Activated CD4-positive, alpha-beta T cell treated with anti-CD3 and anti-CD28 coated beads for 24 hours (primary cell): ENCODE measurements around the gene ATP9B.

Source experiments
- DNase-seq, 2 donors: peaks; one replicate each; pipeline ENCODE4 v3.0.0-alpha.2; 2020; ENCODE audit warnings: low read depth in 2 of 2

The ATP9B gene

DNA sequence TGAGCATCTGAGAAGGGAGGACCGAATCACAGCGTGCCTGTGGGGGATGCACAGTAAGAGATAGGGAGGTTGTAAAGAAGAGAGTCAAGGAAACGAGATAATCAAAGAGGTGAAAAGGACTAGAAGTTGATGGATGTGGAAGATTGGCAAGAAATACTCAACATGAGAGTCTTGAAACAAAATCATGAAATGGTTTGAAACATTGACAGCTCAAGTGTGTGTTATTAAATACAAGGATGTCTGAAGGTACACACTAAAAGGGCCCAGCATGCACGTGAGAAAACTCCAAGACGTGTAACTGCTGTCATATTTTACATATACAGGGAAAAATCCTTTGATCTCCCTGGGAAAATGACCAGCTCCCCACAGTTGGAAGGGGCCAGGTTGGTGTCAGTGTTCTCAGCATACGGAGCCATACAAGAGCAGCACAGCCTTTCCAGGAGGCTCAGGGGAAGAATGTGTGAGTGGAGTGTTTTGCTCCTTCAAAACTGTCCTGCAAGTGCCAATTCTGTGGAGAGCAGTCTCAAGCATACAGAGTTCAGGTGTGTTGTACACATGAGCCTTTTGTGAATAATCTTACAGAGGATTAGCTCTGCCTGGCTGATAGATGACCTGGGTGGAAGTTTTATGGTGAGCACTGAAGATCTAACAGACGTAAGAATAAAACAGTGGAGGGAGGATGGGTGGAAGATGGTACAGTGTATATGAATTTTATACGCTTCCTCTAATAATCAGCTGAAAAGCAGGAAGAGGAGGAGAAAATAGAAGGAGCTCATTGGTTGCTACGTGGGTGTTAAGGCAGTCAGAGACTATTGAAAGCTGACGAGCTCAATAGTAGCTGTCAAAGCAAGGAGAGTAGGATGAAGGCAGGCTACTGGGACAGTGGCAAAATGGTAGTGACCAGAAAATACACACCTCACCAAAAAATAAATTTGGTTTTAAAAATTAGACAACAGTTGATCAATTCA lies 126.8 kb downstream of the ATP9B start:
- no peak for DNase-seq

DNA sequence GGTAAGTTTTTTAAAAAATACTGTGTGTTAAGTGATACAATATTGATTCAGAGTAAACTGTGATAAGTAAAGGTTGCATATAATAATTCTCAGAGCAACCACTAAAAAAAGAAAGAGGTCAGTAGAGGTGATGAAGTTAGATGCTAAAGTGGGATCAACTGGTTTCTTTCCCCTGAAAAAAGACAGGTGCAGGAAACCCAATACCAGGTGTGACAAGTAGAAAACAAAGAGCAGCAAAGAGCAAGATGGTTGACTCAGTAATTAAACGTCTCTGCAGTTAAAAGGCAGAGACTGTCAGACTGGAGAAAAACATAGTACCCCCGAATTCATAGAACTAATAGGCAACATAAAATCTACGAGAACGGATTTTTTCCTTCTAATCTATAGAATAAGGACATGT lies 128.3 kb downstream of the ATP9B start:
- no peak for DNase-seq

DNA sequence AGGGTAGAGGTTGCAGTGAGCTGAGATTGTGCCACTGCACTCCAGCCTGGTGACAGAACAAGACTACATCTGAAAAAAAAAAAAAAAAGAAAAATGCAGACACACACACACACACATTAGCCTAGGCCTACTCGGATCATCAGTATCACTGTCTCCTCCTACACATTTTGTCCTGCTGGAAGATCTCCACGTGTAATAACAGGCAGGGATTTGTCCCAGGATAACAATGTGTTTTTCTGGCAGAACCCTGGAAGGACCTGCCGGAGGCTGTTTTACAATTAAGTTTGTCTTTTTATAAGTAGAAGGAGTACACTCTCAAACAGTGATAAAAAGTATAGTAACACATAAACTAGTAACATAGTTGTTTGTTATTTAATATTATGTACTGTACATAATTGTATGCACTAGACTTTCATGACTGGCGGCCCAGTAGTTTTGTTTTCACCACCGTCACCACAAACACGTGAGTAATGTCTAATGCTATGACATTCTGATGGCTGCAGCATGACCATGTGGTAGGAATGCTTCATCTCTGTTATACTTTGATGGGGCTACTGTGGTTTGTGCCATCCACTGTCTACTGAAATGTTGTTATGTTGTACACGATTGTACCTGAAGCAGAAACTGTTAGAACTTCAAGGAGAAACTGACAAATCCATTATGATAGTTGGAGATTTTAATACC lies 130.6 kb downstream of the ATP9B start:
- DNase-seq: no peak

DNA sequence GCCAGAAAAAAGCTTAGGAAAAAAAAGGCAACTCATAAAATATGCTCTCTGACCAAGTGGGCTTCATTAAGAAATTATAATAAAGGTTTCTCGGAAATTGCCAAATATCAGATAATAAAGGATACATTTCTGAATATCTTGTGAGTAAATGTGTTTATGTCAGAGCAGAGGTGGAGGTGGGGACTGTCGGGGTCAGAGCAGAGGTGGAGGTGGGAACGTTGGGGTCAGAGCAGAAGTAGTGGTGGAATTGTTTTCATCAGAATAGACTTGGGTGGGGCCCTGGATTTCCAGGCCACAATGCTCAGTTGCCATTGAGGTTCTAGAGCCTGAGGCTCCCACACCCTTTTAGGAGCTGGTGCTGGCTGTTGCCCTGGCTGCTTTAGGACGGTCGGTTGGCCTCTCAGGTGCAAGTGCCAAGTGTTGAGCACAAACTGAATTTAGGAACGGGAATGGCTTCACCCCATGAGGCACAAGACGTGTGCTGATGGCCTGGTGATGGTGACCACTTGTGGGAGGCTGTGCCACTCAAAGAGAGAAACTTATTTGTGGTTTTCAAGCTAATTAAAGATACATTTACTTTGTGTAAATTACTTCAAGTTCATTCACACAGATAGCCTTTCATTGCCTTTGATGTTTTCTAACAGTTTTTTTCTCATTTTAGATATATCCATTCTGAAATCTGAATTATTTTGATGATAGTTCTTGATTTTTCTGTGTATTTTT lies 131.5 kb downstream of the ATP9B start:
- DNase-seq: peak in 1 of 2 donors; percentile 4

DNA sequence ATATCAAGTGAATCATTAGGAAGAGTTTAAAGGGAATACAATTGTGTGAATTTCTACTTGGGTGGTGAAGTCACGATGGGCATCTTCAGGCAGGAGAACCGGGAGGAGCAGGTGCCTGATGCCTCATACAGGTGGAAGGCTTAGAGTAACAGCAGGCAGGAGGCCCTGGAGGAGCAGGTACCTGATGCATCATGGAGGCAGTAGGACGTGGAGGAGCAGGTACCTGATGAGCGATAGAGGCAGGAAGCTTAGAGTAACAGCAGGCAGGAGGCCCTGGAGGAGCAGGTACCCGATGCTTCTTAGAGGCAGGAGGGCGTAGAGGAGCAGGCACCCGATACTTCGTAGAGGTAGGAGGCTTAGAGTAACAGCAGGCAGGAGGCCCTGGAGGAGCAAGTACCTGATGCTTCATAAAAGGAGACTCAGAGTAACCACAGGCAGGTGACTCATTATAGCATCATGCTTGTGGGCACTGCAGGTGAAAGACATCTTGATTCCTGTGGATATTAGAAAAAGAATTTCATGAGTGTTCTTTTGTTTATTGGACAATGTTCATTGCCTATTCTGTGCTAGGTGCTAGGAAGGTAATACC lies 133.9 kb downstream of the ATP9B start:
- peak in 1 of 2 donors; percentile 4 for DNase-seq

DNA sequence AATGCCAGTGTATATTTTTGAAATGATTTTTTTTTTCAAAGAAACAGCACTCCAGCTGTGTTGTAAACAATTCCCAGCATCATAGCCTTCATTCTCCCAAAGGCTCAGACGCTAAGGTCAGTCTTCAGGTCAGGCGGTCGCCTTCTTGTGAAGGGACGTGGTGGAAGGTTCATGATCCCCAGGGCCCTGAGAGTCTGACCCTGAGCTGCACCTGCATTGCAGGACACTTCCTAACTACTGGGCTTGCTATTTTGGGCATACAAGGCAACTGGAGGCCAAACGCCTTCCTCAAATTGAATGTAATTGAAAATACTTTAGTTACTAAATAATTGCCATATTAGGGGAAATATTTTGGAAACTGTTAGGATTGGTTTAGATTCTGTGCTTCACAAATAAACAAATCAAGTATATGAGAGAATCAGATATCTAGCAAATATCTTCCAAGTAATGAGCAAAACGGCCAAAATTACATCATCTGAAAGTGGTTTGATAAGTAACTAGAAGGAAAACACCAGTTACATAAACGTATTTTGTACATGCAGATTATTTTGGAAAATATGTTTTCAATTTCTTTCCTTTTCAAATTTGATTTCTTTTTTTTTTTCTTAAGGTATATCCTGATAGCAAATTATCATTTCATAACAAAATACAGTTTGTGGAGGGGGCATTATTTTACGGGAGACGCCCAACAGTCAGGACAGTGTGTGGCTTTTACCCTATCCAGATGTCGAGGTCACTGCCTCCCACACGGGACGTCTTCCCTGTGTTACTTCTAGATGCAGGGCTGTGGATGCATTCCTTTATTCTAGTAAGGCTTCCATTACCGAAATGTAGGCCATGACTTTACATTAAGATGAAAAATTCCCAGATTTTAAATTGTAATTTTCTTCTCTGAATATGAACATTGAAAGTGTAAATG lies 136.0 kb downstream of the ATP9B start:
- no peak for DNase-seq

DNA sequence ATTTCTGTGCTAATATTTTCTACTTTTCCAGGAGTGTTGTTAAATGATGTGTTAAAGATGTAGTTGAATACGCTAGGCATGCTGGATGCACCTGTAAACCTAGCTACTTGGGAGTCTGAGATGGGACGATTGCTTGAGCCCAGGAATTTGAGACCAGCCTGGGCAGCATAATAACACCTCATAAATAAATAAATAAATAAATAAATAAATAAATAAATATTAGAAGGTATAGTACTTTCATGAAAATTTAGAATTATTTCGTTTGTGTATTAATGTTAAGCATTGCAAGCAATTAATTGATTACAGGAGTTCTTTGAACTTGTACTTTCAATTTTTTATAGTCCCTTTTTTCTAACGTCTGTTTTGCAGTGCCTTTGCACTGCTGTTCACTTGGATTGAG lies 137.2 kb downstream of the ATP9B start:
- DNase-seq: no peak

DNA sequence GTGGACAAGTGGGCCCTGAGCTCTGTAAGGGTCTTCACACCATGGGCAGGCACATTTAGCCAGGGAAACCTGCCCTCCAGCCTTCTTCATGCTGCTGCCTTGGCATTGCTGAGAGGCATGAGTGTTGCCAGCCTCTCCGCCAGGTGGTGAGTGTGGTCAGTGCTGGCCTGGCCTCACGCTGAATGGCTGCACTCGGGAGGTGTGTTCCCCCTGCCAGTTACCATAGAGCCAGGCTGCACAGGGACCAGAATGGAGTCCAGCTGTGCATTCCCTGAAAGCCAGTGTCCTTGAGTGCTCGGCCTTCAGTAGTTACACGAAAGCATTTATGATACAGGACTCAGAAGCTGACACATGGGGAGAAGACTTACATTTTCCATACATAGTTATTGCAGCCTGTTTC lies 139.7 kb downstream of the ATP9B start:
- DNase-seq: no peak

DNA sequence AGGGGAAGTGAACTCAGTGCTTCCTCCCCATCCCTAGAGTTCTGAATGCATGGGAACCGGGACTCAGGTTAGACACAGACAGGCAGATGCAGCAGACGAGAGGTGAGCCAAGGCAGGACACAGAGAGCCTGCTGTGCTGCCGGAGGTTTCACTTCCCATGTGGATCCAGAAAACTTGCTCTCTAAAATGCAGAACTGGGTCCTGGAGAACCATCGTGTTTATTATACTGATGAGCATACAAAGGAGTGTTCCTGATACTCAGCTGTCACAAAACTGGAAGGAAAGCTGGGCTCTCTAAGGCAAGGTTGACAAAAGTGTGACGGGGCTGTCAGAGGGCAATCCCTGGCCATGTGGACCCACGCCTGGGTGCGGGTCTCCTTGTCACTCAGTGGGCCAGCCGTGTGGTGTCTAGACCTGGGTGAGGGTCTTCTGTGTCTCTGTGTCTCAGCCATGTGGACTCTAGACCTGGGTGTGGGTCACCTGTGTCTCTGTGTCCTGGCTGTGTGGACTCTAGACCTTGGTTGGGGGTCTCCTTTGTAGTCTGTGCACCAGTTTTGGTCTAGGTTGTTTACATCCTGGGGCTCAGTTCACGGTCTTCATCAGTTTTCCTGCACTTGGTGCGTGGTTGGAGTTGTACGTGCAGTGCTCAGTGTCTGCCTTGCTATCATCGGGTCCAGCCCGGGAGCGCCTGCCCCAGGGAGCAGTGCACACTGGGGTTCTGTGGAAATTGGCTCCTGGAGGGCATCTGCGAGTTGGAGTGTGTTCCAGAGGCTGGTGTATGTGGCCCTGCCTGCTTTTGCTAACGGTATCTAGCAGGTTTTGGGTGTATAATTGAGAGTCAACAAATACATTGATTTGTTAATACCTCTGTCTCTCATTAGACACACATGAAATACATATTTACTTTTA lies 141.1 kb downstream of the ATP9B start:
- DNase-seq: no peak

DNA sequence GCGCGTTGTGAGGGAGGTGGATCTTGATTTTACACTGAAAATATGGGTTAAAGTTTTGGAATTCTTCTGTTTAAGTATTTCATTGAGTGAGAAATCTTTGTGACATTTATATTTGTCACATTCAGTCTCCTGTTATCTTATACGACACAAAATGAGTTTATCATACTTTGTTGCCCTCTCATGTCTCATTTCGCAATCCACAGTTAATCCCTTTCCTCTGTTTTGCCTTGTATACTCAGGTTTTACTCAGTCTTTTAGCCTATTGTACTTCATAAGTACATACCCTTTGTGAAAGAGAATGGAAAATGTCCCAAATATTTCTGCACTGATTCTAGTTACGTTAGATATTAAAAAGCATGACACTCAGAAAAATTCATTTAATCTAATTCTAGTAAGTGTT lies 142.7 kb downstream of the ATP9B start:
- DNase-seq: no peak

DNA sequence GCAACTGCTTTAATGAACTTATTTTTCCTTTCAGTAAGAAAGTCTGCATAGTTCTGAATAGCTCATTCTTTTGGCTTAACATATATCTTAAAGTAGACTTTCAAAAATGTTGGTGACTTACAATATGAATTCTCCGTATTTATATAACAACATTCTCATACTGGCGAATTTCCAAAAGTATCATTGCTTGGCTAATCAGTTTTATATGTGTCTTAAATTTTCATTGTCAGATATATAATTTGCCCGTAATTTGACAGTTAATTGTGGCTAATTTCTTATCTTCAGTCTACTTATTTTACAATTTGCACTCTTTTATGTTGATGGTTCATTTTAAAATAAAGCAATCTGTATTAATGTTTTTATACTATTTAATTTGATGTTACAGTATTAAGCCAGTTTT lies 144.9 kb downstream of the ATP9B start:
- no peak for DNase-seq

DNA sequence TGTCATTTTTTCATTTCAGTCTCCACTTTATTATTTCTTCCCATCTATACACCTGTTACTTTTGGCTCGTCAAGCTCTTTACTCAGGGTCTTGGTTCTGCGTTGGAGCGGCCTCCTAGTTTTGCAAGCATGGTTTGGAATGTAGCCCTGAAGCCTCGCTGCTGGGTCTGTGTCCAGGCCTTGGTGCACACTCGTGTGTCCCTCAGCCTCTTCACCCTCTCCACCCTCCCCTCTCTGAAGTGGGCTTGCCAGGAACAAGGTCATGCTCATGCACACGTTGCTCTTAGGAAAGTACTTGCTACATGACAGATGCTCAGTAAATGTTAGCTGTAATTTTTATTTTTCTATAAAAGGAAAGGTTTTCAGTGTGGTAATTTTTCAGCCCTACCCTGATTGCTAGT lies 147.0 kb downstream of the ATP9B start:
- DNase-seq: no peak

DNA sequence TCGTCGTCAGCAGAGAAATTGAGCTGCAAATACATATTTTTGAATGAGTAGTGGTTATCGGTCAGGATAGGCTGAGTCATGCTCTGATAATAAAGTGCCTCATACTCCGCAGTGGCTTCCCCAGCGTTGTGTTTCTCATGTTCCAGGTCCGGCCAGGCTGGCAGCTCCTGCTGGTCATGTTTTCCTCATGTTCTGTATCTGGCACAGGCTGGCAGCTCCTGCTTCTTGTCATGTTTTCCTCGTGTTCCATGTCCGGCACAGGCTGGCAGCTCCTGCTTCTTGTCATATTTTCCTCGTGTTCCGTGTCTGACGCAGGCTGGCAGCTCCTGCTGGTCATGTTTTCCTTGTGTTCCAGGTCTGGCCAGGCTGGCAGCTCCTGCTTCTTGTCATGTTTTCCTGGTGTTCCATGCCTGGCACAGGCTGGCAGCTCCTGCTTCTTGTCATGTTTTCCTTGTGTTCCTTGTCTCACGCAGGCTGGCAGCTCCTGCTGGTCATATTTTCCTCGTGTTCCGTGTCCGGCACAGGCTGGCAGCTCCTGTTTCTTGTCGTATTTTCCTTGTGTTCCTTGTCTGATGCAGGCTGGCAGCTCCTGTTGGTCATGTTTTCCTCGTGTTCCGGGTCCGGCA lies 148.9 kb downstream of the ATP9B start:
- no peak for DNase-seq

DNA sequence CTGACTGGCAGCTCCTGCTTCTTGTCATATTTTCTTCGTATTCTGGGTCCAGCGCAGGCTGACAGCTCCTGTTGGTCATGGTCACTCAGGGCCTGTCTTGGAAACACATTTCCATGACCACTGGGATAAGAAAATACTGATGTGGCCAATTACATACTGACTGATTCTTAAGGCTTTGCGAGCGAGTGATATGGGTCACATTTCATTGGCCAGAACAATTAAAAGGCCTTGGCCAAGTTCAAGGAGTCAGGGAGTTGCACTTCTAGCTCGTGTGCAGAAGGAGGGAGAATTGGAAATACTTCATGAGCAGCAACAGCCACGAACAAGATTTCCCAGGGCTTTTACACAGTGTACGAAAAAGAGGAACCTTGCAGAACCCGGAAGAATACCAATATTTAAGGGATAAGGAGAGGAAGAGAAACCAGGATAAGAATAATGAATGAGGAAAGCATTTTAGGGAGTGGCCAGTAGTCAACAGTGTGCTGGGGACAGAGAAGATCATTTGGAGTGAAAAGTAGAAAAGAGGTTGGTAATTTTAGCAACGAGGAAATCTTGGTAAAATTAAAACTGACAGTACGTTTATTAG lies 149.5 kb downstream of the ATP9B start:
- DNase-seq: no peak

DNA sequence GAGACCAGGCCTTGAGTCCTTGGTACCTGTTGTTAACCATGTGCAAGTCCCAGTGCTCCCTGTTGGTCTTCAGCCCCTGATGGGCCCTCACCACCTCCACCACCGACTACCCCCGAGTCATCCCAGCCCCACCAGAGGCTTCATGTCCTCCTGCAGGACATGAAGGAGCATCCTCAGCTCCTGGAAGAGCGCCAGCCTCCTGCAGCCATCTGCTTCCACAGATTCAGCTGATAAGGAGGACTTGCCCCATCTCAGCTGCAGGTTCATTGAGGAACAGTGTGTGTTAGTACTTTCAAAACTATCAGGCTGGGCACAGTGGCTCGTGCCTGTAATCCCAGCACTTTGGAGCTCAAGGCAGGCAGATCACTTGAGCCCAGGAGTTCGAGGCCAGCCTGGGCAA lies 151.9 kb downstream of the ATP9B start:
- no peak for DNase-seq

DNA sequence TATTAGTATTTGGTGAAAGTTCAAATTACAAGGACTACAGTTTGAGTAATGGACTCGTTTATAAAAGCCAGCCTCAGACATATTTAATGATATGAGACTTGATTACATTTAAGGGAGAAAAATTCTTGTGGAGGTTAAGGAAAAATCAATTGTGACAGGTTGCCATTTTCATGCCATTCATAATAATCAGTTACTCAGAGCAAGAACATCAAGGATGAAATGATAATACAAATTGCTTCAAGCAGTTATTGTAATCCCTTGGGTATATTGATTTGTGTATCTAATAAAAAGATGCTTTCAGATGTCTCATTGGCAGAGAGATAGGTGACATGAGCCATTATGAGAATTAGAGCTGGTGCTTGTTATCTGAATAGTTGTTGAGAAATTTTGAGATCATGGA lies 153.6 kb downstream of the ATP9B start:
- no peak for DNase-seq

DNA sequence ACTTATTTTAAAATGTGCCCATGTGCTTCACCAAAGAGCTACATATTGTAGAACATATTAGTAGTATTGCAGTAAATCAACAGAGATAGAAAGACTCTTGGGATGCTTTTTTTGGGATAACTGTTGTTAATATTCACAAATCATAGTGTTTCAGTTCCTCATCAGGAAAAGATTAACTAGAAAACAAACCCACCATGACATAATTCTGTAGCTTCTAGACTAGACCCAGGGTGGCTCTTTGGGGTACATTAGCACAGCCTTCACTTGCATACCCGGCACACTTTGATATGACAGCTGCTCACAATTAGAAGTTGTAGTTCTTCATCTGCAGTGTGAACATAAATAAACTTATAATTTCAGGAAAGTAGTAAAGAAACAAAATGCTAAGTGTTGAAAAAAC lies 154.2 kb downstream of the ATP9B start:
- no peak for DNase-seq

DNA sequence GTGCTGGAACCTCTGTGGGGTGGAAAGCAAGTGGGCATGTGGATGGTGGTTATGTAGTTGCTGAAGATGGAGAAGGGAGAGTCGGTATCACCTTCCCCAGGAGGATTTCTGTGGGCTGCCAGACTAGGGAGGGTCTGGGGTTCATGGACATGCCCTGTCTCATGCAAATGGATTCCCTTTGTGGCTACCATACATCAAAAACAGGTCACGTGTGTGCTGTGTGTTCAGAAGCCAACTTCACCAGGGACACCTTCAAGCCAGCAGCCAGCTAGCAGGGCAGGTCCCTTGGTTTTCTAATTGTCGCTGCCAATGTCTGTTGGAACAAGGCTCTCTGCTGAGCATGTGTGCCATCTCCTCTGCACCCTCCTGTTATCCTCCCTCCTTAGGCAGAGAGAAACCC lies 155.2 kb downstream of the ATP9B start:
- DNase-seq: no peak

DNA sequence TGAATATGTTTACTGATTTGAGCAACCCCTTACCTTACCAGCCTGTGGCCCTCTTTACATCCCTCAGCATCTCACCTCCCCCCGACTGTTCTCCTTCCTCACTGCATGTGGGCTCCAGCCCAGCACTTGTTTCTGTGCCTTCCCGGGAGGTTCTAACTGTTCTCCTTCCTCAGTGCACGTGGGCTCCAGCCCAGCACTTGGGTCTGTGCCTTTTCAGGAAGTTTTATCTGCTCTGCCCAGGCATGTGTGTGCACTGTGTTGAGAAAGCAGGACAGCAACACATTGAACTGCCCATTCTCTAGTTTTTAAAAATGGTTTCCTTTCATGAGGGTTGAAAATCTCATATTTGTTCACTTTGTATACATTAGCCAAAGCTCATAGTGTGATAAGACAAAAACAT lies 158.4 kb downstream of the ATP9B start:
- no peak for DNase-seq
